Activated CD8-positive, alpha-beta T cell treated with anti-CD3 and anti-CD28 coated beads for 36 hours (primary cell): ENCODE measurements around the gene SAMD9L. TPM values are rescaled to one million over a fixed set of nuclear protein-coding genes. Genes with fewer than 3 reads are reported as not detected.
A peak's percentile ranks its signal among the peaks of the same experiment; 100 is the strongest.

Source experiments
- ATAC-seq: fragments of 200-7000 bp; cut with Tn5 transposase; one replicate; pipeline ENCODE4 v1.10.0; 2021; ENCODE audit warnings: mild to moderate bottlenecking, moderate library complexity
- CTCF ChIA-PET: fragments of 350-600 bp; sonication (Branson Sonifier 250); formaldehyde crosslinking; loops from one replicate; lab custom pipeline; 2021; ENCODE audit warnings: antibody characterized with exemption; lab: Charles Lee
- POLR2A ChIA-PET: fragments of 350-600 bp; sonication (Branson Sonifier 250); formaldehyde crosslinking; loops from one replicate; lab custom pipeline; 2021; ENCODE audit warnings: antibody characterized with exemption; lab: Charles Lee
- DNase-seq: peaks from one replicate; pipeline ENCODE4 v3.0.0-alpha.2; 2020
- H3K27ac Mint-ChIP-seq: one replicate; pipeline ENCODE4 v1.8.0; 2021; ENCODE audit warnings: mild to moderate bottlenecking, mixed read lengths
- H3K27me3 Mint-ChIP-seq: one replicate; pipeline ENCODE4 v1.8.0; 2021; ENCODE audit warnings: mixed read lengths
- H3K36me3 Mint-ChIP-seq: one replicate; pipeline ENCODE4 v1.8.0; 2021; ENCODE audit warnings: low read depth, mixed read lengths
- H3K4me1 Mint-ChIP-seq: one replicate; pipeline ENCODE4 v1.8.0; 2021; ENCODE audit warnings: low read depth, mixed read lengths
- H3K4me3 Mint-ChIP-seq: one replicate; pipeline ENCODE4 v1.8.0; 2021; ENCODE audit warnings: mild to moderate bottlenecking, moderate library complexity, mixed read lengths
- H3K9me3 Mint-ChIP-seq: one replicate; pipeline ENCODE4 v1.8.0; 2021; ENCODE audit warnings: mixed read lengths
- intact Hi-C: fragments of 100-400 bp; cut with micrococcal nuclease; formaldehyde crosslinking; loops from one replicate; pipeline ENCODE4 v1.10.0; 2022
- total RNA-seq, 2 experiments: library from RNA; stranded (reverse); gene quantifications; one replicate each; pipeline ENCODE4 v1.2.3, GENCODE V29; 2021
- TF ChIP-seq, protein P1 (sequence below): fragments of 200-600 bp; IDR thresholded peaks from one replicate; pipeline ENCODE4 v1.8.0; 2022; ENCODE audit warnings: antibody characterized with exemption, mild to moderate bottlenecking

Gene SAMD9L
- total RNA-seq, 2 experiments from 2014 or later = 13.1 to 13.6 TPM

DNA sequence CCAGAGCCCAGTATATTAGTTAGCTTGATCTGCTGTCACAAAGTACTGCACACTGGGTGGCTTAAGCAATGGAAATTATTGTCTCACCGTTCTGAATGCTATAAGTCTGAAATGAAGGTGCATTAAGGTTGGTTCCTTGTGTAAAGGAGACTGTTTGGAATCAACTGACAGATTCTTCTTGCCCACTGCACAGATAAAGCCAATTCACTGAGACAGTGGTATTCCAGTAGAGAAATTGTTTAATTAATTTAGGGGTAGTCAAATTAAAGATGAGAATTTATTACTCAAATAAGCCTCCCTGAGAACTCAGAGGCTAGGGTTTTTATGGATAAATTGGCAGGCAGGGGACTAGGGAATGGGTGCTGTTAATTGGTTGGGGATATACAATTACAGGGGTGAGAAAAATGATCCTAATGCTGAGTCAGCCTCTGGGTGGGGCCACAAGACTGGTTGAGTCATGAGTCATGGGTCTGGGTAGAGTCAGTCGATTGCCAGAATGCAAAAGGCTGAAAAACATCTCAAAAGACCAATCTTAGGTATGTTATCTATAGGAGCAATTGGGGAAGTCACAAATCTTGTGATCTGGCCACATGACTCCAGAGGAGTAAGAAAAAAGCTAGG is 23.5 kb upstream of the SAMD9L start:
- ATAC-seq (no peak), DNase-seq (no peak)
- peaks cover 8% of the 10 kb centered on the region for H3K27me3 Mint-ChIP-seq
- H3K27ac Mint-ChIP-seq = no peak overlapping the region
- no peak overlapping the region for H3K4me3 Mint-ChIP-seq
- intact Hi-C loops = no loop called here
- H3K36me3 Mint-ChIP-seq = peaks cover 2% of the 10 kb centered on the region
- POLR2A ChIA-PET = no interaction called here
- CTCF ChIA-PET = interaction anchor here (1.2 to 2.1 kb wide), 2 partner anchors 56 to 57 kb away, joined by 4 to 5 read pairs; no protein-coding TSS in a partner anchor
- H3K4me1 Mint-ChIP-seq = no peaks in the 10 kb centered on the region
- peaks cover 23% of the 10 kb centered on the region for H3K9me3 Mint-ChIP-seq
- TF ChIP-seq, protein P1, sequence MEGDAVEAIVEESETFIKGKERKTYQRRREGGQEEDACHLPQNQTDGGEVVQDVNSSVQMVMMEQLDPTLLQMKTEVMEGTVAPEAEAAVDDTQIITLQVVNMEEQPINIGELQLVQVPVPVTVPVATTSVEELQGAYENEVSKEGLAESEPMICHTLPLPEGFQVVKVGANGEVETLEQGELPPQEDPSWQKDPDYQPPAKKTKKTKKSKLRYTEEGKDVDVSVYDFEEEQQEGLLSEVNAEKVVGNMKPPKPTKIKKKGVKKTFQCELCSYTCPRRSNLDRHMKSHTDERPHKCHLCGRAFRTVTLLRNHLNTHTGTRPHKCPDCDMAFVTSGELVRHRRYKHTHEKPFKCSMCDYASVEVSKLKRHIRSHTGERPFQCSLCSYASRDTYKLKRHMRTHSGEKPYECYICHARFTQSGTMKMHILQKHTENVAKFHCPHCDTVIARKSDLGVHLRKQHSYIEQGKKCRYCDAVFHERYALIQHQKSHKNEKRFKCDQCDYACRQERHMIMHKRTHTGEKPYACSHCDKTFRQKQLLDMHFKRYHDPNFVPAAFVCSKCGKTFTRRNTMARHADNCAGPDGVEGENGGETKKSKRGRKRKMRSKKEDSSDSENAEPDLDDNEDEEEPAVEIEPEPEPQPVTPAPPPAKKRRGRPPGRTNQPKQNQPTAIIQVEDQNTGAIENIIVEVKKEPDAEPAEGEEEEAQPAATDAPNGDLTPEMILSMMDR = no peak

DNA sequence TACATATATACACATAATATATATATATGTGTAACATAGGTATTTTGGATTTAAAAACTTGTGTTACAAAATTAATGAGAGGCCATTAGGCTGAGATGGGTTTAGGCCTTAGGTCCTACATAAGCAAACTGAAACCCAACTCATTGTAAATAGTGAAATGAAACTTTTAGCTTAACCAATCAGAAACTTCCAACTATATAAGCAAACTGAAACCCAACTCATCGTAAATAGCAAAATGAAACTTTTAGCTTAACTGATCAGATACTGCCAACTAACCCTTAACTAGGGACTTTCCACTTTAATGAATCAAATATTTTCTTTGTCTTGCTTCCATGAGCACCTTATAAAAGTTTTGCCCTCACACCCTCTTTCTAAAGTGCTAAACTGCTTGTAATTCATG is 17.3 kb upstream of the SAMD9L start:
- H3K4me3 Mint-ChIP-seq = no peak overlapping the region
- ChIA-PET POLR2A (interaction anchor here (1.1 kb wide), 1 partner anchor 10 kb away, joined by 3 read pairs; no protein-coding TSS in a partner anchor), CTCF (interaction anchor here (1.7 kb wide), 1 partner anchor 10 kb away, joined by 4 read pairs; no protein-coding TSS in a partner anchor)
- H3K36me3 Mint-ChIP-seq = no peaks in the 10 kb centered on the region
- no peak overlapping the region for H3K27ac Mint-ChIP-seq
- TF ChIP-seq, protein P1 = no peak
- ATAC-seq = peak; percentile 83
- peaks cover 6% of the 10 kb centered on the region for H3K4me1 Mint-ChIP-seq
- peaks cover 18% of the 10 kb centered on the region for H3K9me3 Mint-ChIP-seq
- intact Hi-C loops = no loop called here
- no peak for DNase-seq
- H3K27me3 Mint-ChIP-seq = no peaks in the 10 kb centered on the region

DNA sequence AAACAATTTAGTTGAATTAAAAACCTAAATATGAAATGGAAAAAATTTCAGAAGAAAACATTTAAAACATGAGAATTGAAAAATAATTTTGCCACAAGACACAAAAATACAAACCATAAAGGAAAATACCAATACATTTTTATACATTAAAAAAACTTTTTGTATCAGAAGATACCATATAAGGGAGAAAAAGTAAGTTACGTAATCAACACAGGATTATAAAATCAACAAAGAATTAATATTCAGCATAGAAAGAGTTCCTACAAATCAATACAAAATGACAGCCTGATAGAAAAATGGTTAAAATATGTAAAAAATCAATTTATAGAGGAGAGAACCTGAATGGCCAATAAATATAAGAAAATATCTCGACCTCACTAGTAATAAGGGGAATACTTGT is 16.6 kb upstream of the SAMD9L start:
- POLR2A ChIA-PET = interaction anchor here (1.1 kb wide), 1 partner anchor 10 kb away, joined by 3 read pairs; no protein-coding TSS in a partner anchor
- no peak overlapping the region for H3K27ac Mint-ChIP-seq
- peaks cover 6% of the 10 kb centered on the region for H3K4me1 Mint-ChIP-seq
- H3K27me3 Mint-ChIP-seq = no peaks in the 10 kb centered on the region
- ATAC-seq (no peak), DNase-seq (no peak)
- peaks cover 18% of the 10 kb centered on the region for H3K9me3 Mint-ChIP-seq
- TF ChIP-seq, protein P1 = no peak
- CTCF ChIA-PET = no interaction called here
- H3K36me3 Mint-ChIP-seq = no peaks in the 10 kb centered on the region
- H3K4me3 Mint-ChIP-seq = no peak overlapping the region
- intact Hi-C loops = no loop called here

DNA sequence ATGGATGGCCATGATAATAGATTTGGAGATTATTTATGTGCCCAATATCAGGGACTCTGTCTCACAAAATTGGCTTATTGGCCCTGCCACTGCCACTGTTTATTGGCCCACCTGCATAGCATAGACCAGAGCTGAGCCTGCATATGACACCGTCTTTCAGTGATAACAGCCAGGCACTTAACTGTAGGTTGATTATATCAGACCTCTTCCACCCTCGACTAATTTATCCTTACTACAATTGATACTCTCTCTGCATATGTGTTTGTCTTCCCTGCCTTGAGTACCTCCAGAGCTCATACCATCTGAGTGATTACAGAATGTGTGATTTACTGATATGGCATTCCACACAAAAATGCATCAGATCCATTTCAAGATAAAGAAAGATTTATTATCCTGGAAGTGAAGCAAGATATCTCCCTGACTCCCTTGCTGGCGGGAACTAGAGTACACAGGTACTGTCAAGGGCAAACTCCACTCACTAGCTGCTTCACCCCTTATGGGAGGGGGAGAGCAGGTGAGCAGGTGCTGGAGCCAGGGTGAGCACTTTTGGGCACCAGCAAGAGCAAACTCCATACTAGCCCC is 13.1 kb upstream of the SAMD9L start:
- TF ChIP-seq, protein P1 = no peak
- H3K4me1 Mint-ChIP-seq = peaks cover 6% of the 10 kb centered on the region
- no peaks in the 10 kb centered on the region for H3K27me3 Mint-ChIP-seq
- intact Hi-C loops = no loop called here
- DNase-seq = no peak
- ATAC-seq = no peak
- CTCF ChIA-PET = no interaction called here
- no peak overlapping the region for H3K4me3 Mint-ChIP-seq
- POLR2A ChIA-PET = no interaction called here
- H3K9me3 Mint-ChIP-seq = peaks cover 9% of the 10 kb centered on the region
- H3K36me3 Mint-ChIP-seq = no peaks in the 10 kb centered on the region
- no peak overlapping the region for H3K27ac Mint-ChIP-seq

DNA sequence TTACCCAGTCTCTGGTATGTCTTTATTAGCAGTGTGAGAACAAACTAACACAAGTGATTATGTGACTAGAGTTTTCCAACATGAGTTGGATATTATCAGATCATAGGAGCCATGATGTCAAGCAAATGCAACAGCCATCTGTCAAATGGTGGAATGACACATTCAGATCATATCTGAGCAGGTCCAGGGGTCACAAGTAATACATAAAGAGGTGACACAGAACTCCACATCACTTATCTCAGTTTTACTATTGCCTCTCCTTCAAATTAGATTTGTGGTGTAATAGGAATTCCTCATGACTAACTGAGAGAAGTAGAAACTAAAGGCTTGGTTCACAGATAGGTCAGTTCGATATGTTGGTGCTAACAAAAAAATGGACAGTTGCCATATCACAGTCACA is 12.2 kb upstream of the SAMD9L start:
- peak; percentile 24 for ATAC-seq
- Mint-ChIP-seq H3K9me3 (peaks cover 9% of the 10 kb centered on the region), H3K4me3 (no peak overlapping the region), H3K36me3 (no peaks in the 10 kb centered on the region), H3K27ac (no peak overlapping the region), H3K4me1 (peaks cover under 1% of the 10 kb centered on the region), H3K27me3 (no peaks in the 10 kb centered on the region)
- ChIA-PET CTCF (no interaction called here), POLR2A (no interaction called here)
- no peak for DNase-seq
- TF ChIP-seq, protein P1 = no peak
- intact Hi-C loops = no loop called here
